ENCODE data around the gene KNCN.

GRCh38 chr1:46569884-46570725 is 18.7 kb upstream of the KNCN start:
- TF ChIP-seq POLR2A (IDR thresholded peaks at IDR 0.05; ENCODE audit: low read depth, low read length): no peak
- no peak for TF ChIP-seq ZNF274 (IDR thresholded peaks at IDR 0.05; ENCODE audit: insufficient read depth, insufficient read length)
- TF ChIP-seq TCF12 (IDR thresholded peaks at IDR 0.05; ENCODE audit: low read depth, low read length): no peak
- no peak for TF ChIP-seq MXI1 (IDR thresholded peaks at IDR 0.05; ENCODE audit: low read depth, low read length)
- TF ChIP-seq EZH2 (IDR thresholded peaks at IDR 0.05; ENCODE audit: borderline replicate concordance, control insufficient read depth, low read depth, low read length): no peak
- no peak for TF ChIP-seq SIN3A (IDR thresholded peaks at IDR 0.05; ENCODE audit: low read depth, low read length)
- no peak for TF ChIP-seq TAF1 (IDR thresholded peaks at IDR 0.05; ENCODE audit: borderline replicate concordance, low read depth, low read length)
- TF ChIP-seq E2F4 (IDR thresholded peaks at IDR 0.05; ENCODE audit: low read depth, low read length): no peak
- TF ChIP-seq CTCF (IDR thresholded peaks at IDR 0.05 in 2 of 3, conservative IDR thresholded peaks at IDR 0.05 in 1 of 3; ENCODE audit: control insufficient read depth in 2 of 3, extremely low read depth in 1 of 3, insufficient read depth in 1 of 3, low read depth in 3 of 3, low read length in 3 of 3): no peak
- no peak for TF ChIP-seq CHD4 (IDR thresholded peaks at IDR 0.05)
- no peak for TF ChIP-seq SUPT20H (IDR thresholded peaks at IDR 0.05; ENCODE audit: borderline replicate concordance, control insufficient read depth, low read depth, low read length)
- TF ChIP-seq RBBP5 (conservative IDR thresholded peaks at IDR 0.05): no peak
